SK-N-SH (cell line): Measurements from ENCODE around the gene NLK.

Experiments used
- CTCF ChIP-seq: fragments of 200-600 bp; sonication (generic); IDR thresholded peaks from 2 replicates; pipeline ENCODE4 v1.6.1; 2017; ENCODE audit warnings: antibody characterized with exemption, mild to moderate bottlenecking, moderate library complexity
- ELF1 ChIP-seq: IDR thresholded peaks from 2 replicates; pipeline ENCODE4 v1.4.0; 2012
- JUND ChIP-seq: IDR thresholded peaks from 2 replicates; pipeline ENCODE4 v1.4.0; 2012
- MXI1 ChIP-seq: IDR thresholded peaks from 2 replicates; pipeline ENCODE4 v1.6.1; 2012; ENCODE audit warnings: mild to moderate bottlenecking, low read depth, low read length, improper control_type of control experiment
- RFX5 ChIP-seq: IDR thresholded peaks from 2 replicates; pipeline ENCODE4 v1.6.1; 2012; ENCODE audit warnings: mild to moderate bottlenecking, improper control_type of control experiment, low read length
- SIN3A ChIP-seq: IDR thresholded peaks from 2 replicates; pipeline ENCODE4 v1.6.1; 2012; ENCODE audit warnings: low read depth, mild to moderate bottlenecking, low read length, moderate library complexity, borderline replicate concordance
- SMC3 ChIP-seq: IDR thresholded peaks from 2 replicates; pipeline ENCODE4 v1.6.1; 2012; ENCODE audit warnings: low read depth, low read length, improper control_type of control experiment
- TCF12 ChIP-seq: IDR thresholded peaks from 2 replicates; pipeline ENCODE4 v1.4.0; 2012
- TEAD4 ChIP-seq: IDR thresholded peaks from 2 replicates; pipeline ENCODE4 v1.4.0; 2012; ENCODE audit warnings: mild to moderate bottlenecking, borderline replicate concordance; ENCODE audit not compliant: insufficient read depth
- TF ChIP-seq, protein P1 (sequence below): IDR thresholded peaks from 2 replicates; pipeline ENCODE4 v1.4.0; 2012; ENCODE audit warnings: low read depth
- TF ChIP-seq, protein P2 (sequence below): IDR thresholded peaks from 2 replicates; pipeline ENCODE4 v1.6.1; 2012; ENCODE audit warnings: mild to moderate bottlenecking, low read depth, low read length, moderate library complexity
- TF ChIP-seq, protein P3 (sequence below): IDR thresholded peaks from 2 replicates; pipeline ENCODE4 v1.4.0; 2012; ENCODE audit warnings: low read depth, borderline replicate concordance

- TF ChIP-seq TEAD4, result no peak
- TF ChIP-seq, protein P1, sequence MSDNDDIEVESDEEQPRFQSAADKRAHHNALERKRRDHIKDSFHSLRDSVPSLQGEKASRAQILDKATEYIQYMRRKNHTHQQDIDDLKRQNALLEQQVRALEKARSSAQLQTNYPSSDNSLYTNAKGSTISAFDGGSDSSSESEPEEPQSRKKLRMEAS, result no peak
- TF ChIP-seq ELF1, result no peak
- no peak for TF ChIP-seq CTCF
- no peak for TF ChIP-seq JUND
- no peak for TF ChIP-seq SIN3A
- no peak for TF ChIP-seq TCF12
- TF ChIP-seq, protein P2, sequence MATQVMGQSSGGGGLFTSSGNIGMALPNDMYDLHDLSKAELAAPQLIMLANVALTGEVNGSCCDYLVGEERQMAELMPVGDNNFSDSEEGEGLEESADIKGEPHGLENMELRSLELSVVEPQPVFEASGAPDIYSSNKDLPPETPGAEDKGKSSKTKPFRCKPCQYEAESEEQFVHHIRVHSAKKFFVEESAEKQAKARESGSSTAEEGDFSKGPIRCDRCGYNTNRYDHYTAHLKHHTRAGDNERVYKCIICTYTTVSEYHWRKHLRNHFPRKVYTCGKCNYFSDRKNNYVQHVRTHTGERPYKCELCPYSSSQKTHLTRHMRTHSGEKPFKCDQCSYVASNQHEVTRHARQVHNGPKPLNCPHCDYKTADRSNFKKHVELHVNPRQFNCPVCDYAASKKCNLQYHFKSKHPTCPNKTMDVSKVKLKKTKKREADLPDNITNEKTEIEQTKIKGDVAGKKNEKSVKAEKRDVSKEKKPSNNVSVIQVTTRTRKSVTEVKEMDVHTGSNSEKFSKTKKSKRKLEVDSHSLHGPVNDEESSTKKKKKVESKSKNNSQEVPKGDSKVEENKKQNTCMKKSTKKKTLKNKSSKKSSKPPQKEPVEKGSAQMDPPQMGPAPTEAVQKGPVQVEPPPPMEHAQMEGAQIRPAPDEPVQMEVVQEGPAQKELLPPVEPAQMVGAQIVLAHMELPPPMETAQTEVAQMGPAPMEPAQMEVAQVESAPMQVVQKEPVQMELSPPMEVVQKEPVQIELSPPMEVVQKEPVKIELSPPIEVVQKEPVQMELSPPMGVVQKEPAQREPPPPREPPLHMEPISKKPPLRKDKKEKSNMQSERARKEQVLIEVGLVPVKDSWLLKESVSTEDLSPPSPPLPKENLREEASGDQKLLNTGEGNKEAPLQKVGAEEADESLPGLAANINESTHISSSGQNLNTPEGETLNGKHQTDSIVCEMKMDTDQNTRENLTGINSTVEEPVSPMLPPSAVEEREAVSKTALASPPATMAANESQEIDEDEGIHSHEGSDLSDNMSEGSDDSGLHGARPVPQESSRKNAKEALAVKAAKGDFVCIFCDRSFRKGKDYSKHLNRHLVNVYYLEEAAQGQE, result no peak
- no peak for TF ChIP-seq MXI1
- TF ChIP-seq, protein P3, sequence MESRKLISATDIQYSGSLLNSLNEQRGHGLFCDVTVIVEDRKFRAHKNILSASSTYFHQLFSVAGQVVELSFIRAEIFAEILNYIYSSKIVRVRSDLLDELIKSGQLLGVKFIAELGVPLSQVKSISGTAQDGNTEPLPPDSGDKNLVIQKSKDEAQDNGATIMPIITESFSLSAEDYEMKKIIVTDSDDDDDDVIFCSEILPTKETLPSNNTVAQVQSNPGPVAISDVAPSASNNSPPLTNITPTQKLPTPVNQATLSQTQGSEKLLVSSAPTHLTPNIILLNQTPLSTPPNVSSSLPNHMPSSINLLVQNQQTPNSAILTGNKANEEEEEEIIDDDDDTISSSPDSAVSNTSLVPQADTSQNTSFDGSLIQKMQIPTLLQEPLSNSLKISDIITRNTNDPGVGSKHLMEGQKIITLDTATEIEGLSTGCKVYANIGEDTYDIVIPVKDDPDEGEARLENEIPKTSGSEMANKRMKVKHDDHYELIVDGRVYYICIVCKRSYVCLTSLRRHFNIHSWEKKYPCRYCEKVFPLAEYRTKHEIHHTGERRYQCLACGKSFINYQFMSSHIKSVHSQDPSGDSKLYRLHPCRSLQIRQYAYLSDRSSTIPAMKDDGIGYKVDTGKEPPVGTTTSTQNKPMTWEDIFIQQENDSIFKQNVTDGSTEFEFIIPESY, result no peak
- no peak for TF ChIP-seq RFX5
- TF ChIP-seq SMC3, result no peak
Observed at GRCh38 chr17:28191018-28191417, 148.5 kb downstream of the NLK start.
